Heart right ventricle (tissue), 16 donors: Measurements from ENCODE around the gene AGO3. TPM values are rescaled to one million over a fixed set of nuclear protein-coding genes. Genes with fewer than 3 reads are reported as not detected.

Experiments
- ATAC-seq, 8 donors: fragments of 200-7000 bp; cut with Tn5 transposase; one replicate each; pipeline ENCODE4 v1.9.1; 2020; ENCODE audit warnings: mild to moderate bottlenecking in 8 of 8, moderate library complexity in 8 of 8, moderate number of reproducible peaks in 1 of 8
- DNase-seq, 2 donors: peaks; one replicate each; pipeline ENCODE4 v3.0.0-alpha.2; 2020
- H3K27ac ChIP-seq, 10 donors: fragments of 200-600 bp; sonication (generic) in 2 of 10; one replicate each; pipeline versions ENCODE4 v1.5.0 to v1.8.0; 2020 to 2022; ENCODE audit warnings: mild to moderate bottlenecking in 3 of 10
- H3K27me3 ChIP-seq, 7 donors: fragments of 200-600 bp; one replicate each; pipeline ENCODE4 v1.8.0; 2021 to 2022; ENCODE audit warnings: mild to moderate bottlenecking in 2 of 7
- H3K36me3 ChIP-seq, 9 donors: fragments of 200-600 bp; sonication (generic) in 1 of 9; one replicate each; pipeline versions ENCODE4 v1.5.0 to v1.8.0; 2020 to 2022; ENCODE audit warnings: mild to moderate bottlenecking in 2 of 9
- H3K4me1 ChIP-seq, 9 donors: fragments of 200-600 bp; sonication (generic) in 1 of 9; one replicate each; pipeline versions ENCODE4 v1.5.0 to v1.8.0; 2020 to 2022; ENCODE audit warnings: mild to moderate bottlenecking in 4 of 9
- H3K4me3 ChIP-seq, 10 donors: fragments of 200-600 bp; sonication (generic) in 2 of 10; one replicate each; pipeline versions ENCODE4 v1.5.0 to v1.8.0; 2020 to 2022; ENCODE audit warnings: mild to moderate bottlenecking in 7 of 10, moderate library complexity in 2 of 10
- H3K9me3 ChIP-seq, 11 donors: fragments of 200-600 bp in 10 of 11; sonication (generic) in 2 of 11; one replicate each; pipeline versions ENCODE4 v1.5.0 to v1.8.0; 2013 to 2022; ENCODE audit warnings: mild to moderate bottlenecking in 2 of 11, control low read depth in 1 of 11, moderate library complexity in 1 of 11
- WGBS, 2 donors: extraction: QIAGEN DNeasy Blood & Tissue Kit; methylation state at CpG; one replicate each; pipeline ENCODE4 v1.1.7; 2013; ENCODE audit warnings: inconsistent platforms in 1 of 2; 5-methylcytosine and 5-hydroxymethylcytosine counted together
- intact Hi-C, 10 donors: fragments of 100-400 bp; cut with DNase I; formaldehyde crosslinking; loops; one replicate each; pipeline versions ENCODE4 v1.11.1 to v1.14.2; 2022
- polyA plus RNA-seq, 2 donors: library from polyadenylated mRNA; stranded (reverse); fragments of 200-250 nt; gene quantifications; one replicate each; pipeline ENCODE4 v1.2.3, GENCODE V29; 2013
- total RNA-seq, 10 donors: library from RNA; stranded (reverse); fragmentation: NEBNext Ultra II Directional in 3 of 10; extraction: Animal tissue kit (Norgen Biotek cat#: 25700) in 3 of 10; gene quantifications; one replicate each; pipeline versions ENCODE4 v1.2.1 to v1.2.4, GENCODE V29; 2021 to 2023
- TF ChIP-seq, protein P1 (sequence below), 9 donors: fragments of 200-600 bp; sonication (generic) in 2 of 9; IDR thresholded peaks; one replicate each; pipeline versions ENCODE4 v1.5.0 to v1.8.0; 2021 to 2022; ENCODE audit warnings: antibody characterized with exemption in 9 of 9, mild to moderate bottlenecking in 5 of 9, moderate library complexity in 1 of 9
- donor health status: Arrhythmogenic right ventricular cardiomyopathy.
- donor health status: ischemic (EF 13 %, LVEDD 7.1; RV severe dilation, severe dysfunction).
- donor health status: healthy with polysubstance abuse.
- donor health status: DM: no; HTN: yes; CAD: no.
- donor health status: DM: no; HTN: no; CAD: no.
- donor health status: ischemic (EF 25% LVEDD 6.9; RV normal size, moderate dysfunction).
- donor health status: ischemic (EF 25% LVEDD 5.7; RV mildly dilated, moderate dysfunction).
- donor health status: healthy.
- donor health status: DM: yes; HTN: yes; CAD: no.
- donor health status: Ischemic cardiomyopathy.
- donor health status: ischemic (EF 35%, LVEDD 5.7; RV mildly dilated, moderate dysfunction).
- donor health status: nonischemic (EF 11% LVEDD 7.7; RV severe dilation, severe dysfunction).
- donor health status: DM: yes; HTN: yes; CAD: no.
- donor health status: PGD.
- donor health status: ischemic (EF 29% LVEDD 5.4; RV normal size, mild dysfunction).
- donor health status: nonischemic (EF 23%, LVEDD 6.1; RV moderate dilation, normal function).

Gene AGO3
- total and polyA plus RNA-seq, 12 donors, result 2.2 to 20.7 (median 14.7) TPM

DNA sequence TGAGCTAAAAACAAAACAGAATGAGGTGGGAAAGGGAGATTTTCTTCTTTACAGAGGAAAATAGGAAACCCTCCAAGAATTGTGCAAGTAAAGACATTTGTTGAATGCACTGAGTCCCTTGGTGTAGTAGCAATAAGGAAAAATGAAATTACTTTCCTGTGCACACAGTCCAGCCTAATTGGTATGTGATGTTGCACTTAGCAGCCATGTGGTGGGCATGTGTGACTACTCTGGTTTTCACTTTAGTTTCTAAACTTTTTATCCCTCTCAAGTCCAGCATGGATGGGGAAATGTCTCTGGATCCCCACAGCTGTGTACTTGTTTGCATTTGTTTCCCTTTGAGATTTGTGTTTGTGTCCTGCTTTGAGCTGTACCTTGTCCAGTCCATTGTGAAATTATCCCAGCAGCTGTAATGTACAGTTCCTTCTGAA, 7.1 kb upstream of the AGO3 start:
- TF ChIP-seq, protein P1, sequence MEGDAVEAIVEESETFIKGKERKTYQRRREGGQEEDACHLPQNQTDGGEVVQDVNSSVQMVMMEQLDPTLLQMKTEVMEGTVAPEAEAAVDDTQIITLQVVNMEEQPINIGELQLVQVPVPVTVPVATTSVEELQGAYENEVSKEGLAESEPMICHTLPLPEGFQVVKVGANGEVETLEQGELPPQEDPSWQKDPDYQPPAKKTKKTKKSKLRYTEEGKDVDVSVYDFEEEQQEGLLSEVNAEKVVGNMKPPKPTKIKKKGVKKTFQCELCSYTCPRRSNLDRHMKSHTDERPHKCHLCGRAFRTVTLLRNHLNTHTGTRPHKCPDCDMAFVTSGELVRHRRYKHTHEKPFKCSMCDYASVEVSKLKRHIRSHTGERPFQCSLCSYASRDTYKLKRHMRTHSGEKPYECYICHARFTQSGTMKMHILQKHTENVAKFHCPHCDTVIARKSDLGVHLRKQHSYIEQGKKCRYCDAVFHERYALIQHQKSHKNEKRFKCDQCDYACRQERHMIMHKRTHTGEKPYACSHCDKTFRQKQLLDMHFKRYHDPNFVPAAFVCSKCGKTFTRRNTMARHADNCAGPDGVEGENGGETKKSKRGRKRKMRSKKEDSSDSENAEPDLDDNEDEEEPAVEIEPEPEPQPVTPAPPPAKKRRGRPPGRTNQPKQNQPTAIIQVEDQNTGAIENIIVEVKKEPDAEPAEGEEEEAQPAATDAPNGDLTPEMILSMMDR (IDR thresholded peaks at IDR 0.05), result no peak
- Histone ChIP-seq H3K27ac (no peak overlapping the region), H3K36me3 (peaks cover 0 to 48% (median 12%) of the 10 kb centered on the region in 9 donors), H3K9me3 (no peaks in the 10 kb centered on the region), H3K4me3 (no peak overlapping the region), H3K27me3 (no peaks in the 10 kb centered on the region), H3K4me1 (peaks cover 0 to 17% (median 5%) of the 10 kb centered on the region in 9 donors)
- DNase-seq (no peak), ATAC-seq (no peak)
- intact Hi-C loops, result no loop called here

DNA sequence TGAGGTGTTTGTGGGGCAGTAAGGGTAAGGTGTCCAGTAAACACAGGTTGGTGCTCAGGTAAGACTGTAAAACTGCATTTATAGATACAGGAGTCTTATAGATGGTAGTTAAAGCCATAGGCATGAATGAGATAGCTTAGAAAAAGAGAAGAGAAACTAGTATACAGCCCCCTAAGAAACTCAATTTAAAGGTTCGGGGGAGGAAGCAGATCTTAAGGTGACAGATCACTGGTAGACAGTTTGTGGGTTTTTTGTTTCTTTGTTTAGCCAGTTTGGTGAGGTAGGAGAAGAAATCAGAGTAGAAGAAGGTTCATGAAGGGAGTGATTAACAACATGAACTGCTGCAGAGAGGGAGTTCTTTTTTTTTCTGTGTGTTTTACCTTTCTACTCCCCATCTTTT, 6.1 kb upstream of the AGO3 start:
- TF ChIP-seq, protein P1 (IDR thresholded peaks at IDR 0.05), result no peak
- DNase-seq (no peak), ATAC-seq (no peak)
- Histone ChIP-seq H3K27me3 (no peaks in the 10 kb centered on the region), H3K9me3 (no peaks in the 10 kb centered on the region), H3K4me1 (peaks cover 1 to 25% (median 5%) of the 10 kb centered on the region in 9 donors), H3K27ac (no peak overlapping the region), H3K4me3 (no peak overlapping the region), H3K36me3 (peaks cover 0 to 38% (median 2%) of the 10 kb centered on the region in 9 donors)
- intact Hi-C loops, result loop anchor here in 1 of 10 donors (5.0 kb wide), 1 partner anchor 43 kb away; the partner anchor contains the start of gene AGO1
- 90 to 97% methylated on average over 1 of the region's 1 CpG for WGBS, 2 donors

GRCh38 chr1:35925741-35926140, 5.2 kb upstream of the AGO3 start:
- H3K27ac ChIP-seq, result peak overlapping the region in 3 of 10 donors; percentile 5 to 48 (median 43)
- H3K4me1 ChIP-seq, result peaks cover 5 to 29% (median 7%) of the 10 kb centered on the region in 9 donors
- H3K9me3 ChIP-seq, result no peaks in the 10 kb centered on the region
- H3K27me3 ChIP-seq, result no peaks in the 10 kb centered on the region
- intact Hi-C loops, result loop anchor here in 1 of 10 donors (5.0 kb wide), 1 partner anchor 43 kb away; the partner anchor contains the start of gene AGO1
- DNase-seq (peak; percentile 30 to 57), ATAC-seq (peak in 7 of 8 donors; percentile 23 to 75 (median 62))
- no peak overlapping the region for H3K4me3 ChIP-seq
- 36 to 47% methylated on average over 4 of the region's 4 CpGs for WGBS, 2 donors
- peaks cover 0 to 29% (median 0%) of the 10 kb centered on the region in 9 donors for H3K36me3 ChIP-seq
- TF ChIP-seq, protein P1 (IDR thresholded peaks at IDR 0.05), result no peak

DNA sequence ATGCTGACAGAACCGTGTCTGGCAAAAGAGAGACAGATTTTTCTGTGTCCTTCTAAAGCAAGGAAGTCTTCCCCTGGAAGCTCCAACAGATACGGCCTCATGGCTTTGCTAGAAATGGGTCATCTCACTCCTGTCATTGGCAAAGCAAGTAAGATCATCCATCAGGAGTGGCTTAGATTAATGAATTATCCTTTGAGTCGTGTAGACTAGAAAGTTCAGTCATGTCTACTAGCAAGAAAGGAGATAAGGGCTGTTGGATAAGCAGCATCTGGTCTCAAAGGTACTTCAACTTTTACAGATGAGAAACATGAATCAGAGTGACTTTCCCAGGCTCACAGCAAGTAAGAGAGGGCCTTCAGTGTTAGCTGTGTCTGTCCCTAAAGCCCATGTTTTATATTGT, 3.4 kb upstream of the AGO3 start:
- no peaks in the 10 kb centered on the region for H3K27me3 ChIP-seq
- no peak for ATAC-seq
- no peak overlapping the region for H3K27ac ChIP-seq
- TF ChIP-seq, protein P1 (IDR thresholded peaks at IDR 0.05), result no peak
- 54 to 56% methylated on average over 3 of the region's 3 CpGs for WGBS, 2 donors
- intact Hi-C loops, result loop anchor here in 1 of 10 donors (5.0 kb wide), 1 partner anchor 45 kb away; the partner anchor contains the start of gene AGO1
- peaks cover 5 to 39% (median 19%) of the 10 kb centered on the region in 9 donors for H3K4me1 ChIP-seq
- DNase-seq, result no peak
- no peak overlapping the region for H3K4me3 ChIP-seq
- H3K36me3 ChIP-seq, result peaks cover 0 to 11% (median 0%) of the 10 kb centered on the region in 9 donors
- H3K9me3 ChIP-seq, result no peaks in the 10 kb centered on the region
